GM12878 (cell line): Measurements from ENCODE around the gene LMNB1. TPM values are rescaled to one million over a fixed set of nuclear protein-coding genes. Genes with fewer than 3 reads are reported as not detected.

ENCODE experiments used
- ATAC-seq: fragments of 200-7000 bp; cut with Tn5 transposase; 3 replicates; pipeline ENCODE4 v1.9.1; 2020; ENCODE audit warnings: mild to moderate bottlenecking, moderate library complexity
- BruUV-seq: library from RNA; stranded (reverse); fragments of 400-500 nt; replicated peaks from 2 replicates; lab custom pipeline; 2021; lab: Mats Ljungman, UMichigan
- CTCF ChIA-PET: fragments of 300-600 bp; sonication (Branson Sonifier 250); formaldehyde crosslinking; extraction: SDS; loops from one replicate; lab custom pipeline; 2021; ENCODE audit warnings: inconsistent platforms; lab: Yijun Ruan, JAX
- POLR2A ChIA-PET: fragments of 350-600 bp; formaldehyde crosslinking; extraction: SDS; loops from one replicate; lab custom pipeline; 2021; ENCODE audit warnings: inconsistent platforms; lab: Charles Lee
- RAD21 ChIA-PET: fragments of 300-600 bp; sonication (Branson Sonifier 250); formaldehyde crosslinking; loops from one replicate; lab custom pipeline; 2023; ENCODE audit warnings: antibody characterized with exemption; ENCODE audit not compliant: unreplicated experiment; lab: Charles Lee
- SMC1A ChIA-PET: fragments of 300-600 bp; sonication (Branson Sonifier 250); formaldehyde crosslinking; loops from one replicate; lab custom pipeline; 2023; ENCODE audit not compliant: unreplicated experiment, uncharacterized antibody; lab: Charles Lee
- DNase-seq: peaks from one replicate; pipeline ENCODE4 v3.0.0-alpha.2; 2011; ENCODE audit warnings: low read depth, low spot score
- FAIRE-seq: peaks from 3 replicates; lab custom pipeline; 2011; peaks lifted over from hg19 to GRCh38; lab: Jason Lieb, UNC
- H2AFZ ChIP-seq: 2 replicates; pipeline ENCODE4 v1.6.0; 2011; ENCODE audit warnings: low read depth, low read length, control low read depth; ENCODE audit not compliant: control insufficient read depth
- H3K27ac ChIP-seq: 2 replicates; pipeline ENCODE4 v1.5.1; 2011; ENCODE audit warnings: control low read depth; ENCODE audit not compliant: control insufficient read depth, insufficient read depth
- H3K27me3 ChIP-seq, 2 experiments: replicated peaks in 1 of 2; 2 replicates each; pipeline versions ENCODE4 v1.6.0 to v1.6.1; 2011; ENCODE audit warnings: low read length in 1 of 2; ENCODE audit not compliant: control insufficient read depth in 2 of 2, insufficient read depth in 2 of 2
- H3K36me3 ChIP-seq, 2 experiments: 2 replicates each; pipeline ENCODE4 v1.5.1; 2011; ENCODE audit warnings: low read length in 1 of 2; ENCODE audit not compliant: control insufficient read depth in 2 of 2, insufficient read depth in 2 of 2
- H3K4me1 ChIP-seq: 2 replicates; pipeline ENCODE4 v1.6.1; 2011; ENCODE audit warnings: mild to moderate bottlenecking, low read length, moderate library complexity, mixed read lengths; ENCODE audit not compliant: control insufficient read depth, insufficient read depth
- H3K4me2 ChIP-seq: 2 replicates; pipeline ENCODE4 v1.6.0; 2011; ENCODE audit warnings: control low read depth; ENCODE audit not compliant: control insufficient read depth, insufficient read depth
- H3K4me3 ChIP-seq: fragments of 200-600 bp; sonication (generic); 2 replicates; pipeline ENCODE4 v1.5.1; 2016
- H3K79me2 ChIP-seq: 2 replicates; pipeline ENCODE4 v1.6.0; 2011; ENCODE audit warnings: low read length; ENCODE audit not compliant: control insufficient read depth, insufficient read depth
- H3K9ac ChIP-seq: 2 replicates; pipeline ENCODE4 v1.8.0; 2011; ENCODE audit warnings: low read length, control low read depth, mixed read lengths; ENCODE audit not compliant: control insufficient read depth, insufficient read depth
- H3K9me3 ChIP-seq: replicated peaks from 3 replicates; pipeline ENCODE4 v1.5.1; 2011; ENCODE audit warnings: mild to moderate bottlenecking, low read length; ENCODE audit not compliant: control insufficient read depth, insufficient read depth
- H4K20me1 ChIP-seq: 2 replicates; pipeline ENCODE4 v1.6.0; 2011; ENCODE audit not compliant: control insufficient read depth, insufficient read depth
- CREM ChIP-seq: IDR thresholded peaks from 2 replicates; pipeline ENCODE4 v1.6.1; 2014; ENCODE audit warnings: antibody characterized with exemption, low read depth
- EP300 ChIP-seq, 2 experiments: fragments of 150-350 bp in 1 of 2; IDR thresholded peaks; 2 replicates each; pipeline ENCODE4 v1.6.1; 2011 to 2012; ENCODE audit warnings: low read depth in 2 of 2, low read length in 2 of 2, borderline replicate concordance in 1 of 2, improper control_type of control experiment in 1 of 2, inconsistent platforms in 1 of 2; ENCODE audit not compliant: control insufficient read depth in 1 of 2
- MTA2 ChIP-seq: fragments of 450-650 bp; IDR thresholded peaks from 2 replicates; pipeline ENCODE4 v1.6.1; 2016; ENCODE audit warnings: low read depth, mild to moderate bottlenecking, moderate library complexity
- NFXL1 ChIP-seq: fragments of 450-650 bp; IDR thresholded peaks from 2 replicates; pipeline ENCODE4 v1.6.1; 2017; ENCODE audit warnings: antibody characterized with exemption, mild to moderate bottlenecking, borderline replicate concordance
- NFYA ChIP-seq: IDR thresholded peaks from 2 replicates; pipeline ENCODE4 v1.6.1; 2011; ENCODE audit warnings: low read depth, mild to moderate bottlenecking, low read length, improper control_type of control experiment, borderline replicate concordance
- POLR2A ChIP-seq: IDR thresholded peaks from 2 replicates; pipeline ENCODE4 v1.6.1; 2011; ENCODE audit warnings: low read depth, mild to moderate bottlenecking, low read length
- RELA ChIP-seq: fragments of 450-650 bp; IDR thresholded peaks from 2 replicates; pipeline ENCODE4 v1.8.0; 2014; ENCODE audit warnings: borderline replicate concordance; ENCODE audit not compliant: partially characterized antibody
- ZZZ3 ChIP-seq: IDR thresholded peaks from 2 replicates; pipeline ENCODE4 v1.6.1; 2011; ENCODE audit warnings: low read depth; ENCODE audit not compliant: control insufficient read depth, insufficient read length
- WGBS: methylation state at CpG from one replicate; pipeline ENCODE4 v1.1.6; 2016; ENCODE audit warnings: low lambda C conversion rate; ENCODE audit not compliant: insufficient replicate concordance, insufficient coverage; ENCODE audit errors: missing lambda C conversion rate; 5-methylcytosine and 5-hydroxymethylcytosine counted together
- in situ Hi-C: fragments of 300-500 bp; cut with MboI; formaldehyde crosslinking; loops from 9 replicates; pipeline ENCODE4 v1.14.3; 2018; ENCODE audit warnings: mixed read lengths
- intact Hi-C: fragments of 100-400 bp; cut with micrococcal nuclease; formaldehyde crosslinking; loops from one replicate; pipeline ENCODE4 v1.14.2; 2022; ENCODE audit not compliant: unreplicated experiment
- polyA plus RNA-seq, 11 experiments: library from polyadenylated mRNA; depleted of rRNA in 4 of 11; unstranded in 6 of 11; stranded (reverse) in 5 of 11; fragments of >200 nt; fragmentation: Nextera tagmentation in 4 of 11; fragmentation: Illumina TruSeq in 1 of 11; extraction: Ambion mirVana in 4 of 11; extraction: Trizol in 1 of 11; gene quantifications; 1 replicate in 1 of 11; 2 replicates in 10 of 11; pipeline versions ENCODE4 v1.2.1 to v1.2.3, GENCODE V29; 2011 to 2016; ENCODE audit warnings: inconsistent platforms in 2 of 11, missing spikeins in 2 of 11, low read depth in 1 of 11
- total RNA-seq, 4 experiments: library from RNA; depleted of rRNA in 3 of 4; stranded (reverse); fragments of >200 nt in 3 of 4; fragmentation: Illumina TruSeq in 1 of 4; extraction: Trizol in 1 of 4; gene quantifications; 2 replicates each; pipeline versions ENCODE4 v1.2.1 to v1.2.3, GENCODE V29; 2013 to 2021
- TF ChIP-seq, protein P1 (sequence below): IDR thresholded peaks from 2 replicates; pipeline ENCODE4 v1.6.1; 2011; ENCODE audit warnings: mild to moderate bottlenecking, low read depth, low read length, moderate library complexity; ENCODE audit not compliant: insufficient replicate concordance
- TF ChIP-seq, protein P2 (sequence below): fragments of 150-350 bp; IDR thresholded peaks from 2 replicates; pipeline ENCODE4 v1.6.1; 2016; ENCODE audit warnings: low read depth, low read length

The LMNB1 gene
- total and polyA plus RNA-seq, 10 of the 15 experiments (the other 5 are each of a cell fraction or from before 2014, with no cell fraction given) = 7.0 to 185 (median 86.4) TPM

DNA sequence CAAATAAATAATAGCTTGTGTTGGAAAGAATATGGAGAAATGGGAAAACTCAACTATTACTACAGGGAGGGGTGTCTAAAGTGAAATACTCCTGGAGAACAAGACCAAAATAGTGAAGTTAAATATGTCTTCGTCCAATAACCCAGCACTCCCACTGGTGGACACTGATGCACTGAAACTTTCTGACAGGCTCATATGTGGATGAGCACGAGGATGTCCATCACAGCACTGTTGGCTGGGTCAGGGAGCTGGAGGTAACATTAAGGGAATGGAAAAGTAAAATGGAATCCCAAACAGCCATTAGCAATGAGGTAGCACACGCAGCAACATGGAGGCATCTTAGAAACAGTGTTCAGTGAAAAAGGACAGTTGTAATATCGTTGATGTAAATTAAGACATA, 86.5 kb downstream of the LMNB1 start (continued):
- no peak for TF ChIP-seq NFXL1

DNA sequence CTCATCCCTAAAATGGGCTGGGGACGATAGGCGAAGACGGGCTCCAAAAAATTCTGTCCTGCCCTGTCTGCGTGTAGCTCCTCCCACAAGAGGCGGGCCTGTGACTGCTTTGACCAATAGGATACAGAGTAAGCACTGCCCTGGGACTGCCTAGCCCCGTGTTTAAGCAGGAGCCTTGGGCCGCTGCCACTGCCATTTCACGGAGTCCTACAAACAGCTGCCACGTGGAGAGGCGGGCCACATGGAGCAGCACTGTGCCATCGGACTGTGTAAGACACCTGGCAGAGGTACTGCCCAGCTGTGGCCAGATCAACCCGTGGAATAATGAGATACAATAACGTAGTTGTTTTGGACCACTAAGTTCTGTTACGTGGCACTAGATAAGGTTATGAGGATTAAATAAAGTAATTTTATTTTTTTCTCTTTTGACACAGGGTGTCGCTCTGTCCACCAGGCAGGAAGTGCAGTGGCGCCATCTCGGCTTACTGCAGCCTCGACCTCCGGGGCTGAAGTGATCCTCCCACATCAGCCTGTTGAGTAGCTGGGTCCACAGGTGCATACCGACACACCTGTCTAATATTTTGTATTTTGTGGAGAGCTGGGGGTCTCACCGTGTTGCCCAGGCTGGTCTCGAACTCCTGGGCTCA, 87.2 kb downstream of the LMNB1 start:
- WGBS = 94% methylated on average over 22 of the region's 22 CpGs
- H3K4me1 ChIP-seq = no peaks in the 10 kb centered on the region
- DNase-seq = no peak
- H3K36me3 ChIP-seq = no peaks in the 10 kb centered on the region
- ChIA-PET RAD21 (no interaction called here), CTCF (interaction anchor here (0.6 kb wide), 1 partner anchor 18 kb away, joined by 3 read pairs; no protein-coding TSS in a partner anchor), SMC1A (interaction anchor here (0.7 kb wide), 1 partner anchor 34 kb away, joined by 3 read pairs; no protein-coding TSS in a partner anchor), POLR2A (no interaction called here)
- no peak for FAIRE-seq
- intact Hi-C loops (no loop called here), in situ Hi-C loops (no loop called here)
- no peaks in the 10 kb centered on the region for H4K20me1 ChIP-seq
- TF ChIP-seq NFYA (no peak), ZZZ3 (no peak), POLR2A (no peak), CREM (no peak), MTA2 (no peak), RELA (no peak), EP300 (IDR thresholded peaks at IDR 0.05; ENCODE audit: borderline replicate concordance in 1 of 2, control insufficient read depth in 1 of 2, low read depth in 2 of 2, low read length in 2 of 2) (no peak)
- TF ChIP-seq, protein P1, sequence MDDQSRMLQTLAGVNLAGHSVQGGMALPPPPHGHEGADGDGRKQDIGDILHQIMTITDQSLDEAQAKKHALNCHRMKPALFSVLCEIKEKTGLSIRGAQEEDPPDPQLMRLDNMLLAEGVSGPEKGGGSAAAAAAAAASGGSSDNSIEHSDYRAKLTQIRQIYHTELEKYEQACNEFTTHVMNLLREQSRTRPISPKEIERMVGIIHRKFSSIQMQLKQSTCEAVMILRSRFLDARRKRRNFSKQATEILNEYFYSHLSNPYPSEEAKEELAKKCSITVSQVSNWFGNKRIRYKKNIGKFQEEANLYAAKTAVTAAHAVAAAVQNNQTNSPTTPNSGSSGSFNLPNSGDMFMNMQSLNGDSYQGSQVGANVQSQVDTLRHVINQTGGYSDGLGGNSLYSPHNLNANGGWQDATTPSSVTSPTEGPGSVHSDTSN = no peak
- TF ChIP-seq, protein P2, sequence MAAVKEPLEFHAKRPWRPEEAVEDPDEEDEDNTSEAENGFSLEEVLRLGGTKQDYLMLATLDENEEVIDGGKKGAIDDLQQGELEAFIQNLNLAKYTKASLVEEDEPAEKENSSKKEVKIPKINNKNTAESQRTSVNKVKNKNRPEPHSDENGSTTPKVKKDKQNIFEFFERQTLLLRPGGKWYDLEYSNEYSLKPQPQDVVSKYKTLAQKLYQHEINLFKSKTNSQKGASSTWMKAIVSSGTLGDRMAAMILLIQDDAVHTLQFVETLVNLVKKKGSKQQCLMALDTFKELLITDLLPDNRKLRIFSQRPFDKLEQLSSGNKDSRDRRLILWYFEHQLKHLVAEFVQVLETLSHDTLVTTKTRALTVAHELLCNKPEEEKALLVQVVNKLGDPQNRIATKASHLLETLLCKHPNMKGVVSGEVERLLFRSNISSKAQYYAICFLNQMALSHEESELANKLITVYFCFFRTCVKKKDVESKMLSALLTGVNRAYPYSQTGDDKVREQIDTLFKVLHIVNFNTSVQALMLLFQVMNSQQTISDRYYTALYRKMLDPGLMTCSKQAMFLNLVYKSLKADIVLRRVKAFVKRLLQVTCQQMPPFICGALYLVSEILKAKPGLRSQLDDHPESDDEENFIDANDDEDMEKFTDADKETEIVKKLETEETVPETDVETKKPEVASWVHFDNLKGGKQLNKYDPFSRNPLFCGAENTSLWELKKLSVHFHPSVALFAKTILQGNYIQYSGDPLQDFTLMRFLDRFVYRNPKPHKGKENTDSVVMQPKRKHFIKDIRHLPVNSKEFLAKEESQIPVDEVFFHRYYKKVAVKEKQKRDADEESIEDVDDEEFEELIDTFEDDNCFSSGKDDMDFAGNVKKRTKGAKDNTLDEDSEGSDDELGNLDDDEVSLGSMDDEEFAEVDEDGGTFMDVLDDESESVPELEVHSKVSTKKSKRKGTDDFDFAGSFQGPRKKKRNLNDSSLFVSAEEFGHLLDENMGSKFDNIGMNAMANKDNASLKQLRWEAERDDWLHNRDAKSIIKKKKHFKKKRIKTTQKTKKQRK = no peak
- ATAC-seq = peak; percentile 46
- no peak overlapping the region for H3K4me2 ChIP-seq
- no peak overlapping the region for H3K27ac ChIP-seq
- no peaks in the 10 kb centered on the region for H3K27me3 ChIP-seq
- H2AFZ ChIP-seq = no peak overlapping the region
- no TSS peak for BruUV-seq
- no peak overlapping the region for H3K4me3 ChIP-seq
- no peak overlapping the region for H3K9ac ChIP-seq
- no peaks in the 10 kb centered on the region for H3K9me3 ChIP-seq
- no peaks in the 10 kb centered on the region for H3K79me2 ChIP-seq
